Measurements from ENCODE around the gene PLXNC1.
"Not testable (repeated sequence)": the region's sequence is repeated elsewhere in the genome, so short reads cannot be mapped to it uniquely, and the experiment has no call there.

PLXNC1 gene

GRCh38 chr12:94308612-94309011 is 160.2 kb downstream of the PLXNC1 start:
- TF ChIP-seq CTCF (IDR thresholded peaks at IDR 0.05; ENCODE audit: unreplicated experiment in 3 of 3), result no peak
- H3K27me3 Mint-ChIP-seq (ENCODE audit: low read depth), result no peaks in the 10 kb centered on the region
- no peaks in the 10 kb centered on the region for H3K9me3 Mint-ChIP-seq
- peaks cover 46% of the 10 kb centered on the region for H3K36me3 Mint-ChIP-seq (ENCODE audit: low read depth)
- H3K4me1 Mint-ChIP-seq, result no peaks in the 10 kb centered on the region
- H3K27ac Mint-ChIP-seq, result no peak overlapping the region
- no peak overlapping the region for H3K4me3 Mint-ChIP-seq

- H3K4me3 Mint-ChIP-seq, result no peak overlapping the region
- H3K36me3 Mint-ChIP-seq (ENCODE audit: low read depth), result peaks cover 48% of the 10 kb centered on the region
- H3K27ac Mint-ChIP-seq, result no peak overlapping the region
- no peaks in the 10 kb centered on the region for H3K4me1 Mint-ChIP-seq
- peaks cover 3% of the 10 kb centered on the region for H3K9me3 Mint-ChIP-seq
- no peak for TF ChIP-seq CTCF (IDR thresholded peaks at IDR 0.05; ENCODE audit: unreplicated experiment in 3 of 3)
- no peaks in the 10 kb centered on the region for H3K27me3 Mint-ChIP-seq (ENCODE audit: low read depth)
Measured at GRCh38 chr12:94309373-94309772, 161.0 kb downstream of the PLXNC1 start.

GRCh38 chr12:94312378-94312777 is 164.0 kb downstream of the PLXNC1 start:
- Mint-ChIP-seq H3K9me3 (peaks cover 12% of the 10 kb centered on the region), H3K36me3 (ENCODE audit: low read depth) (peaks cover 47% of the 10 kb centered on the region), H3K4me1 (no peaks in the 10 kb centered on the region), H3K4me3 (no peak overlapping the region), H3K27me3 (ENCODE audit: low read depth) (no peaks in the 10 kb centered on the region), H3K27ac (no peak overlapping the region)
- no peak for TF ChIP-seq CTCF (IDR thresholded peaks at IDR 0.05; ENCODE audit: unreplicated experiment in 3 of 3)

- not testable (repeated sequence) for H3K27ac Mint-ChIP-seq; H3K4me1 Mint-ChIP-seq; H3K4me3 Mint-ChIP-seq; H3K27me3 Mint-ChIP-seq (ENCODE audit: low read depth)
- H3K9me3 Mint-ChIP-seq, result peaks cover 53% of the 10 kb centered on the region
- H3K36me3 Mint-ChIP-seq (ENCODE audit: low read depth), result peaks cover 69% of the 10 kb centered on the region
Measured at GRCh38 chr12:94316600-94316999, 168.2 kb downstream of the PLXNC1 start.

GRCh38 chr12:94318181-94318580 is 169.8 kb downstream of the PLXNC1 start:
- Mint-ChIP-seq H3K27ac (no peak overlapping the region), H3K9me3 (peaks cover 55% of the 10 kb centered on the region), H3K4me1 (no peaks in the 10 kb centered on the region), H3K4me3 (no peak overlapping the region), H3K36me3 (ENCODE audit: low read depth) (peaks cover 78% of the 10 kb centered on the region), H3K27me3 (ENCODE audit: low read depth) (no peaks in the 10 kb centered on the region)
- no peak for TF ChIP-seq CTCF (IDR thresholded peaks at IDR 0.05; ENCODE audit: unreplicated experiment in 3 of 3)

- Mint-ChIP-seq H3K4me3 (no peak overlapping the region), H3K36me3 (ENCODE audit: low read depth) (peaks cover 85% of the 10 kb centered on the region), H3K4me1 (no peaks in the 10 kb centered on the region), H3K9me3 (peaks cover 62% of the 10 kb centered on the region), H3K27me3 (ENCODE audit: low read depth) (no peaks in the 10 kb centered on the region), H3K27ac (no peak overlapping the region)
- TF ChIP-seq CTCF (IDR thresholded peaks at IDR 0.05; ENCODE audit: unreplicated experiment in 3 of 3), result no peak
Measured at GRCh38 chr12:94320109-94320508, 171.7 kb downstream of the PLXNC1 start.

Data from nephron (organoid).